Body of pancreas (tissue), 4 donors: ENCODE data around the gene VWCE.
"Not testable (repeated sequence)": the region's sequence is repeated elsewhere in the genome, so short reads cannot be mapped to it uniquely, and the experiment has no call there.

Experiments
- POLR2A ChIP-seq, 3 donors: fragments of 450-650 bp; IDR thresholded peaks; one replicate each; pipeline ENCODE4 v1.6.1; 2016; ENCODE audit warnings: antibody characterized with exemption in 3 of 3, mild to moderate bottlenecking in 2 of 3
- TF ChIP-seq, protein P1 (sequence below), 7 experiments: fragments of 450-650 bp in 4 of 7; fragments of 200-600 bp in 3 of 7; sonication (generic) in 3 of 7; IDR thresholded peaks; one replicate each; pipeline ENCODE4 v1.5.1; 2016 to 2019; ENCODE audit warnings: antibody characterized with exemption in 7 of 7

GRCh38 chr11:61240288-61240687 is 54.8 kb downstream of the VWCE start:
- not testable (repeated sequence) for TF ChIP-seq POLR2A (IDR thresholded peaks at IDR 0.05)
- TF ChIP-seq, protein P1, sequence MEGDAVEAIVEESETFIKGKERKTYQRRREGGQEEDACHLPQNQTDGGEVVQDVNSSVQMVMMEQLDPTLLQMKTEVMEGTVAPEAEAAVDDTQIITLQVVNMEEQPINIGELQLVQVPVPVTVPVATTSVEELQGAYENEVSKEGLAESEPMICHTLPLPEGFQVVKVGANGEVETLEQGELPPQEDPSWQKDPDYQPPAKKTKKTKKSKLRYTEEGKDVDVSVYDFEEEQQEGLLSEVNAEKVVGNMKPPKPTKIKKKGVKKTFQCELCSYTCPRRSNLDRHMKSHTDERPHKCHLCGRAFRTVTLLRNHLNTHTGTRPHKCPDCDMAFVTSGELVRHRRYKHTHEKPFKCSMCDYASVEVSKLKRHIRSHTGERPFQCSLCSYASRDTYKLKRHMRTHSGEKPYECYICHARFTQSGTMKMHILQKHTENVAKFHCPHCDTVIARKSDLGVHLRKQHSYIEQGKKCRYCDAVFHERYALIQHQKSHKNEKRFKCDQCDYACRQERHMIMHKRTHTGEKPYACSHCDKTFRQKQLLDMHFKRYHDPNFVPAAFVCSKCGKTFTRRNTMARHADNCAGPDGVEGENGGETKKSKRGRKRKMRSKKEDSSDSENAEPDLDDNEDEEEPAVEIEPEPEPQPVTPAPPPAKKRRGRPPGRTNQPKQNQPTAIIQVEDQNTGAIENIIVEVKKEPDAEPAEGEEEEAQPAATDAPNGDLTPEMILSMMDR (IDR thresholded peaks at IDR 0.05) = not testable (repeated sequence)
